K562 (cell line): Measurements from ENCODE around the gene ZNF474. TPM values are rescaled to one million over a fixed set of nuclear protein-coding genes. Genes with fewer than 3 reads are reported as not detected.

ENCODE experiments used
- ATAC-seq: fragments of 200-7000 bp; cut with Tn5 transposase; 3 replicates; pipeline ENCODE4 v1.9.1; 2020; ENCODE audit warnings: moderate library complexity
- BruUV-seq: library from RNA; stranded (reverse); fragments of 400-500 nt; replicated peaks from 2 replicates; lab custom pipeline; 2021; lab: Mats Ljungman, UMichigan
- CTCF ChIA-PET: fragments of 300-600 bp; formaldehyde crosslinking; extraction: SDS; loops from one replicate; lab custom pipeline; 2021; ENCODE audit warnings: low intra/inter-chr PET ratio; lab: Yijun Ruan, JAX
- POLR2A ChIA-PET: fragments of 300-600, 350-650 bp; sonication (Branson Sonifier 250); formaldehyde crosslinking; extraction: SDS; loops from one replicate; lab custom pipeline; 2021; ENCODE audit warnings: antibody characterized with exemption, inconsistent platforms; lab: Yijun Ruan, JAX
- DNase-seq, 4 experiments: peaks; one replicate each; pipeline versions ENCODE4 v3.0.0 to v3.0.0-alpha.2; 2011 to 2018; ENCODE audit warnings: low spot score in 3 of 4, mixed read lengths in 3 of 4; ENCODE audit errors: extremely low read depth in 1 of 4
- FAIRE-seq: peaks from 2 replicates; lab custom pipeline; 2011; peaks lifted over from hg19 to GRCh38; lab: Jason Lieb, UNC
- H2AFZ ChIP-seq: 2 replicates; pipeline ENCODE4 v1.6.0; 2011; ENCODE audit warnings: low read depth, low read length, control low read depth, inconsistent platforms
- H3K27ac ChIP-seq: fragments of 200-600 bp; 3 replicates; pipeline ENCODE4 v1.8.0; 2011; ENCODE audit warnings: low read depth, mild to moderate bottlenecking, control low read depth, inconsistent platforms, low read length, moderate library complexity, mixed read lengths; ENCODE audit errors: extremely low read depth
- H3K27me3 ChIP-seq, 2 experiments: fragments of 300-600 bp in 1 of 2; 2 replicates in 1 of 2; 3 replicates in 1 of 2; pipeline versions ENCODE4 v1.6.0 to v1.8.0; 2011; ENCODE audit warnings: inconsistent platforms in 2 of 2, low read length in 2 of 2, mild to moderate bottlenecking in 1 of 2, mixed read lengths in 1 of 2, moderate library complexity in 1 of 2; ENCODE audit not compliant: control insufficient read depth in 2 of 2, insufficient read depth in 2 of 2
- H3K36me3 ChIP-seq: fragments of 300-600 bp; 3 replicates; pipeline ENCODE4 v1.8.0; 2011; ENCODE audit warnings: mild to moderate bottlenecking, low read length, inconsistent platforms; ENCODE audit not compliant: control insufficient read depth, insufficient read depth
- H3K4me1 ChIP-seq, 2 experiments: fragments of 200-600 bp in 1 of 2; replicated peaks in 1 of 2; 2 replicates in 1 of 2; 3 replicates in 1 of 2; pipeline versions ENCODE4 v1.5.1 to v1.8.0; 2011; ENCODE audit warnings: inconsistent platforms in 2 of 2, low read length in 2 of 2, mild to moderate bottlenecking in 1 of 2, mixed read lengths in 1 of 2, moderate library complexity in 1 of 2; ENCODE audit not compliant: control insufficient read depth in 2 of 2, insufficient read depth in 2 of 2
- H3K4me2 ChIP-seq: 2 replicates; pipeline ENCODE4 v1.6.1; 2011; ENCODE audit warnings: low read length, control low read depth, inconsistent platforms, mixed read lengths; ENCODE audit not compliant: insufficient read depth
- H3K4me3 ChIP-seq: fragments of 200-600 bp; sonication (generic), shearing (Covaris generic); 2 replicates; pipeline ENCODE4 v1.5.1; 2016; ENCODE audit warnings: control low read depth, inconsistent platforms
- H3K79me2 ChIP-seq: fragments of 200-600 bp; 3 replicates; pipeline ENCODE4 v1.8.0; 2011; ENCODE audit warnings: low read length, inconsistent platforms; ENCODE audit not compliant: control insufficient read depth, insufficient read depth
- H3K9ac ChIP-seq, 2 experiments: 2 replicates each; pipeline versions ENCODE4 v1.6.0 to v1.6.1; 2011; ENCODE audit warnings: low read depth in 2 of 2, low read length in 2 of 2, control low read depth in 1 of 2, inconsistent platforms in 1 of 2, mild to moderate bottlenecking in 1 of 2, mixed read lengths in 1 of 2; ENCODE audit not compliant: insufficient read depth in 1 of 2
- H3K9me1 ChIP-seq: one replicate; pipeline ENCODE4 v1.6.0; 2011; ENCODE audit warnings: inconsistent platforms, mild to moderate bottlenecking, low read length, moderate library complexity; ENCODE audit not compliant: control insufficient read depth, insufficient read depth
- H3K9me3 ChIP-seq: replicated peaks from 2 replicates; pipeline ENCODE4 v1.5.1; 2011; ENCODE audit warnings: low read depth, low read length, inconsistent platforms; ENCODE audit not compliant: control insufficient read depth, insufficient read depth
- H4K20me1 ChIP-seq: replicated peaks from 2 replicates; pipeline ENCODE4 v1.6.1; 2011; ENCODE audit warnings: low read length, inconsistent platforms, mixed read lengths; ENCODE audit not compliant: control insufficient read depth, insufficient read depth
- CSDE1 ChIP-seq, 2 experiments: fragments of 450-650 bp; IDR thresholded peaks; 2 replicates each; pipeline ENCODE4 v1.6.1; 2016; ENCODE audit warnings: mild to moderate bottlenecking in 1 of 2
- FOXM1 ChIP-seq, 2 experiments: fragments of 450-650 bp in 1 of 2; sonication (generic) in 1 of 2; formaldehyde crosslinking in 1 of 2; IDR thresholded peaks; 2 replicates each; pipeline versions ENCODE4 v1.6.1 to v1.9.0; 2017 to 2022; ENCODE audit warnings: low read depth in 2 of 2, mild to moderate bottlenecking in 2 of 2, missing genetic modification reagents in 1 of 2, moderate library complexity in 1 of 2
- KLF6 ChIP-seq: fragments of 250-450 bp; sonication (Bioruptor Pico); IDR thresholded peaks from 2 replicates; pipeline ENCODE4 v1.4.0; 2020; ENCODE audit warnings: mild to moderate bottlenecking, moderate library complexity, borderline replicate concordance
- LCOR ChIP-seq: sonication (generic); formaldehyde crosslinking; IDR thresholded peaks from 2 replicates; pipeline ENCODE4 v1.8.0; 2022; ENCODE audit warnings: mild to moderate bottlenecking, missing genetic modification reagents
- MTF1 ChIP-seq: fragments of 250-450 bp; sonication (Bioruptor Pico); IDR thresholded peaks from 2 replicates; pipeline ENCODE4 v1.9.0; 2021; ENCODE audit warnings: moderate library complexity, mild to moderate bottlenecking, inconsistent platforms, borderline replicate concordance
- REST ChIP-seq, 2 experiments: fragments of 450-650 bp; formaldehyde crosslinking in 1 of 2; IDR thresholded peaks; 2 replicates each; pipeline versions ENCODE4 v1.4.0 to v1.6.1; 2014 to 2020; ENCODE audit warnings: mild to moderate bottlenecking in 2 of 2, borderline replicate concordance in 1 of 2, low read depth in 1 of 2
- SMARCE1 ChIP-seq: fragments of 450-650 bp; IDR thresholded peaks from 2 replicates; pipeline ENCODE4 v1.7.1; 2016; ENCODE audit warnings: mild to moderate bottlenecking
- TCFL5 ChIP-seq: fragments of 250-450 bp; sonication (Bioruptor Pico); conservative IDR thresholded peaks from 2 replicates; pipeline ENCODE4 v1.6.1; 2021; ENCODE audit warnings: mild to moderate bottlenecking, moderate library complexity, matching md5 sums
- YY1 ChIP-seq, 3 experiments: IDR thresholded peaks; 2 replicates each; pipeline ENCODE4 v1.6.1; 2011; ENCODE audit warnings: low read length in 2 of 3, mild to moderate bottlenecking in 2 of 3, moderate library complexity in 2 of 3, borderline replicate concordance in 1 of 3, control low read depth in 1 of 3, low read depth in 1 of 3; ENCODE audit not compliant: insufficient read depth in 3 of 3, insufficient replicate concordance in 2 of 3, control insufficient read depth in 1 of 3, insufficient read length in 1 of 3; ENCODE audit errors: extremely low read depth in 1 of 3
- ZBTB17 ChIP-seq: fragments of 450-650 bp; formaldehyde crosslinking; IDR thresholded peaks from 2 replicates; pipeline ENCODE4 v1.4.0; 2020; ENCODE audit warnings: mild to moderate bottlenecking
- ZNF217 ChIP-seq: sonication (generic); formaldehyde crosslinking; IDR thresholded peaks from 2 replicates; pipeline ENCODE4 v1.8.0; 2022; ENCODE audit warnings: mild to moderate bottlenecking, missing genetic modification reagents
- WGBS: fragments of 100-300 bp; shearing (Covaris generic); methylation state at CpG from one replicate; pipeline ENCODE4 v1.1.6; 2016; ENCODE audit warnings: low coverage, mixed read lengths; ENCODE audit not compliant: insufficient coverage; ENCODE audit errors: missing lambda C conversion rate; 5-methylcytosine and 5-hydroxymethylcytosine counted together
- in situ Hi-C: fragments of 300-500 bp; cut with MboI; formaldehyde crosslinking; loops from 4 replicates; pipeline ENCODE4 v1.15.0; 2018; ENCODE audit warnings: inconsistent platforms, mixed read lengths
- intact Hi-C: fragments of 100-400 bp; cut with micrococcal nuclease; formaldehyde crosslinking; loops from 2 replicates; pipeline ENCODE4 v1.14.2; 2022
- polyA plus RNA-seq, 8 experiments: library from polyadenylated mRNA; depleted of rRNA in 4 of 8; stranded (reverse) in 5 of 8; unstranded in 3 of 8; fragments of >200 nt; fragmentation: Nextera tagmentation in 2 of 8; fragmentation: Illumina TruSeq in 1 of 8; extraction: Ambion mirVana in 2 of 8; extraction: Trizol in 1 of 8; gene quantifications; 2 replicates each; pipeline versions ENCODE4 v1.2.1 to v1.2.3, GENCODE V29; 2011 to 2014; ENCODE audit warnings: inconsistent platforms in 1 of 8, missing spikeins in 1 of 8
- total RNA-seq, 7 experiments: library from RNA; depleted of rRNA in 6 of 7; stranded (reverse); fragments of >200 nt in 6 of 7; fragmentation: Illumina TruSeq in 2 of 7; extraction: Trizol in 2 of 7; gene quantifications; 2 replicates each; pipeline versions ENCODE4 v1.2.1 to v1.2.3, GENCODE V29; 2011 to 2021; ENCODE audit warnings: low replicate concordance in 1 of 7

ZNF474 gene
- total and polyA plus RNA-seq, 9 of the 15 experiments (the other 6 are each of a cell fraction or from before 2014, with no cell fraction given) = 0.16 to 0.62 (median 0.39) TPM

DNA sequence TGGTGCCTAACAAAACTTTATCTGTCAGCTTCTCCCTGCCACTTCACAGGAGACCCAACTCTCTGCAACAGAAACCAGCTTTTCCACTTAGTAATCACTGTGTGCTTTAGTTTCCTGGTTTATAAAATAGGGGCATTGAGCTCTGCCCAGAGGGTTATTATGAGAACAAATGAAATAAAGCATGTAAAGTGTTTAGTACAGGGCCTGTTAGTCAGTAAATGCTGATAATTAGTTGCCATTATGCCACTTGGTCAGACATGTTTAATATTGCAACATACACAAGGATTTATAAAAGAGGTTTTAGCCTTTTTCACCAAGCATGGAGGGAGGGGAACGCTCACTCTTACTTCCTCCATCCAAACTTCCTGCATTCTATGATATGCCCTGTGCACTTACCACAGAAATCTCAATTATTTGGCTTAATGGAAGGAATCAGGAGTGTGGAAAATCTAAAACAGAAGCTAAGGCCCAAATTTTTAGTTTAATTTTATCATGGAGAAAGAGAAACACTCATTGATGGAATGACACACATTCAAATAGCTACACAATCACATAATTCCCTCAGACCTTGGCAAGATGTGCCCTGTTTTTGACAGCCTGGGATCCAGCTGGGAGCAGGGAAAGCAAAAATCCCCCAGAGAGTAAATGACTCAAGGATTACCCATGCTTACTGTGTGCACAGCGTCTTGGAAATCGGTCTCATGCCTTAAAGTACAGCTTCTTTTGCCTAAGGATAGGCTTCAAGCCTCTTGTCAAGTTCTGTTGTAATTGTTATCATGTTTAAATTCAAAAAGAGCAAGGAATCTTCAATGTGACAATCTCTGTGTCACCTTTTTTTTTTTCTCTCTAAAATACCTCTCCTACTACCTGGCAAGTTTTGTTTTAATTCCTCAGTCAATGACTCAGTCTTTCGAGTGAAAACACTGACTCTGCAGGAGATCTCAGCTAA is 34.0 kb downstream of the ZNF474 start:
- ChIA-PET POLR2A (interaction anchor here (0.7 to 2.2 kb wide), 2 partner anchors 13 to 144 kb away, joined by 3 to 6 read pairs; no protein-coding TSS in a partner anchor), CTCF (no interaction called here)
- Histone ChIP-seq H3K27me3 (no peaks in the 10 kb centered on the region), H2AFZ (no peak overlapping the region), H3K79me2 (no peaks in the 10 kb centered on the region), H3K27ac (no peak overlapping the region), H3K9me3 (no peaks in the 10 kb centered on the region), H3K4me2 (no peak overlapping the region), H3K4me1 (no peaks in the 10 kb centered on the region), H3K9ac (no peak overlapping the region), H3K9me1 (no peaks in the 10 kb centered on the region), H4K20me1 (no peaks in the 10 kb centered on the region), H3K4me3 (no peak overlapping the region), H3K36me3 (no peaks in the 10 kb centered on the region)
- FAIRE-seq (no peak), ATAC-seq (no peak), DNase-seq (no peak)
- in situ Hi-C loops (no loop called here), intact Hi-C loops (no loop called here)
- BruUV-seq = no TSS peak
- 11% methylated on average over 4 of the region's 4 CpGs for WGBS
- TF ChIP-seq MTF1 (CRISPR knock-in tag) = no peak
- no peak for TF ChIP-seq FOXM1 (IDR thresholded peaks at IDR 0.05; ENCODE audit: low read depth)
- no peak for TF ChIP-seq FOXM1 (CRISPR knock-in tag; IDR thresholded peaks at IDR 0.05; ENCODE audit: low read depth)
- no peak for TF ChIP-seq YY1 (IDR thresholded peaks at IDR 0.05; ENCODE audit: borderline replicate concordance in 1 of 3, control insufficient read depth in 1 of 3, extremely low read depth in 1 of 3, insufficient read depth in 3 of 3, insufficient read length in 1 of 3, insufficient replicate concordance in 2 of 3, low read depth in 1 of 3, low read length in 2 of 3)
- no peak for TF ChIP-seq REST (IDR thresholded peaks at IDR 0.05; ENCODE audit: borderline replicate concordance)
- TF ChIP-seq REST (CRISPR knock-in tag; IDR thresholded peaks at IDR 0.05; ENCODE audit: low read depth) = no peak
- TF ChIP-seq ZNF217 (CRISPR knock-in tag) = no peak
- TF ChIP-seq LCOR (CRISPR knock-in tag) = no peak
- no peak for TF ChIP-seq ZBTB17
- TF ChIP-seq KLF6 (CRISPR knock-in tag) = no peak
- no peak for TF ChIP-seq CSDE1 (IDR thresholded peaks at IDR 0.05)
- no peak for TF ChIP-seq TCFL5 (CRISPR knock-in tag)
- no peak for TF ChIP-seq SMARCE1
